ENCODE results near the gene IZUMO1.
"Not testable (repeated sequence)": the region's sequence is repeated elsewhere in the genome, so short reads cannot be mapped to it uniquely, and the experiment has no call there.

Gene IZUMO1

DNA sequence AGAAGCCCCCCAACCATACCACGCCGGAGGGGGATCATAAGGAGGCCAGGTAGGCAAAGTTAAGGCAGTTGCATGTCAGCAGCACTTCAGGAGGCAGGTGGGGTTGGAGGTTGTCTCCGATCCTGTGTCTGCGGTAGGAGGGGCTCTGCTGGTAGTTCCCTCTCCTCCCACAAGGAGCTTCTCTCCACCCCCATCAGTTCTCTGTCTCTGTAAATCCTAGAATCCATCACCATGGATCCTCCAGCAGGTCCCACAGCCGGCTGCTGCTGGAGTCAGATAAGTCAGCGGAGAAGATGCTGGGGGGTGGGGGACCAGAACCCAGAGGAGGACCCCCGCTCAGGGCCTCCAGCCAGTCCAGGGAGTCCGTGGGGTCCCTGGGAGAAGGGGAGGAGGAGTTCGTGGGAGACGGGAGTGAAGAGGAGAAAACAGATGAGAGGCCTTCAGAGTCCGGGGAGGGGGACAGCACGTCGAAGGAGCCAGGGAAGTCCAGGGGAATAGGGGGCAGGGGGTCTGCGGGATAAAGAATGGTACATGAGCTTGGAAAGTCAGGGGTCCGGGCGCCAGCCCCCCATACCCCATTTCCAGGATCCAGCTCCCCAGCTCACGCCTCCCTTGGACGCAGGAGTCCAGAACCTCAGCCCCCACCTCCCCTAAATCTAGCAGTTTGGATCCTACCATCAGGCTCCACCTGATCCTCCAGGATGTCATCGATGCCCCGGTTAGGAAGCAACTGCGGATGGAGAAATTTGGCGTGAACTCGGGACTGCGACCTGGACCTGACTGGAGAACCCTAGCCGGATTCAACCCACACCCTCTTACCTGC is 33.5 kb downstream of the IZUMO1 start:
- DNase-seq (ENCODE audit: low read depth), result no peak

DNA sequence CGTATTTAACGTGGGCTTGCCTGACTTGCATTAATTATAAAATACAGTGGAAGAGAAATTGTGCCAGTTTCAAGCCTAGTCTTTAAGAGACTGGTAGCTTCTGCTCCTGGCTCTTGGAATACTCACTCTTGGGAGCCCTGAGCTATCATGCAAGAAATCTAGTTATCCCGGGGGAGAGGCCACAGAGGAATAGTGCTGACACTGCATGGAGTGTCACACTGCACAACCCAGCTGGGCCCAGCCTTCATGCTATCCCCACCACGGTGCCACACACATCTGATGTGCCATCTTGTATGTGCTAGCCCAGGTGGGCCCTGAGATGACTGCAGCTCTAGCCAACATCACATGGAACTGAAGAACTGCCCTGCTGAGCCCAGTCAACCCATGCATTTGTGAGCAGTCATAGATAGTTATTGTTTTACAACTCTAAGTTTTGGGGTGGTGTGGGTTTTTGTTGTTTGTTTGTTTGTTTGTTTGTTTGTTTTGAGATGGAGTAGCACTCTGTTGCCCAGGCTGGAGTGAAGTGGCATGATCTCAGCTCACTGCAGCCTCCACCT is 35.5 kb downstream of the IZUMO1 start:
- no peak for DNase-seq (ENCODE audit: low read depth)

DNA sequence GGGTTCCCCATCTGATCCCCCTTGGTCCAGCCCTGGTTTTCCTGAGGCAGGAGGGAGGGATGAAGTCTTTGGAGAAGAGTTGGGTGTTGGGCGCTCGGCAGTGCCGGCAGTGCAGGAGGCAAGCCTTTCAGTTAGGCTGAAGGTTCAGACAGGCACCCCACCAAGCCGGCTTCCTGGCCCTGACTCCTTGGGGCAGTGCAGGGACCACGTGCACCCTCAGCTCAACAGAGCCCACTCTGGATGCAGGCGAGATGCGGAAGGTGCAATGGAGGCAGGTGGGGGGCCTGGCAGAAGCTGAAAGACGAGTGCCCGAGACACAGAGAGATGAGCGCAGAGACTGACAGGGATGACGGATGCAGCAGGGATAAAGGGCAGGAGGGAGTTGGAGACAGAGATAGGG is 38.2 kb downstream of the IZUMO1 start:
- DNase-seq (ENCODE audit: low read depth), result no peak

DNA sequence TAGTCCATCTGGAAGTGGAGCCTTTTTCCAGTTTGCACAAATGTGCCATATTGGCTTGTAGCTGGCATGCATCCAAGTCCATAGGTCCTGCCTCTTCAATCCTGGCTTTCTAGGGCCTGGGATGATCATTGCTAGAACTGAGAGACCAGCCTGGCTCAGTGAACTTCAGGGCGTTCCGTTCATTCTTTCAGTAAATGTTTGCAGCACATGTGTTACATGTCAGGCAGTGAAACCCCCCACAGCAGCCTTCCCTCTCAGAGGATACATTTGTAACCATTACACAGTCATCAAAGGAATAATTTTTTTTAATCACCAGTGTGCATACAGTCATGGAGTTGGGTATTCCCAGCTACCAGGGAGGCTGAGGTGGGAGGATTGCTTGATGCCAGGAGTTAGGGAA is 41.3 kb downstream of the IZUMO1 start:
- DNase-seq (ENCODE audit: low read depth), result no peak

DNA sequence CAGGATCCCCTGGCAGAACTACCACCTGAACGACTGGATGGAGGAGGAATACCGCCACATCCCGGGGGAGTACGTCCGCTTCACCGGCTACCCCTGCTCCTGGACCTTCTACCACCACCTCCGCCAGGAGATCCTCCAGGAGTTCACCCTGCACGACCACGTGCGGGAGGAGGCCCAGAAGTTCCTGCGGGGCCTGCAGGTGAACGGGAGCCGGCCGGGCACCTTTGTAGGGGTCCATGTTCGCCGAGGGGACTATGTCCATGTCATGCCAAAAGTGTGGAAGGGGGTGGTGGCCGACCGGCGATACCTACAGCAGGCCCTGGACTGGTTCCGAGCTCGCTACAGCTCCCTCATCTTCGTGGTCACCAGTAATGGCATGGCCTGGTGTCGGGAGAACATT is 43.4 kb downstream of the IZUMO1 start:
- DNase-seq (ENCODE audit: low read depth), result no peak

DNA sequence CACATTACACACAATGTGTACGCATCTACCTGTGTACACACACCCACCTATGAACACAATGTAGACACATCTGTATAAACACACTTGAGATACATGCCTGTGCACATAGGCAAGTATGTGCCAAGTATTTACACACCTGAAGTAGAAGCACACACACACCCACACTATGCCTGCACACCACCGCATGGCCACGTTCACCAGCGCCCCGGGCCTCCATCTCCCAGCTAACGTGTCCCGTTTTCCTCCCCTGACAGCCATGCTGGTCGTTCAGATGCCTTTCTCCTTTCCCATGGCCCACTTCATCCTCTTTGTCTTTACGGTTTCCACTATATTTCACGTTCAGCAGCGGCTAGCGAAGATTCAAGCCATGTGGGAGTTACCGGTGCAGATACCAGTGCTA is 44.0 kb downstream of the IZUMO1 start:
- DNase-seq (ENCODE audit: low read depth), result no peak

DNA sequence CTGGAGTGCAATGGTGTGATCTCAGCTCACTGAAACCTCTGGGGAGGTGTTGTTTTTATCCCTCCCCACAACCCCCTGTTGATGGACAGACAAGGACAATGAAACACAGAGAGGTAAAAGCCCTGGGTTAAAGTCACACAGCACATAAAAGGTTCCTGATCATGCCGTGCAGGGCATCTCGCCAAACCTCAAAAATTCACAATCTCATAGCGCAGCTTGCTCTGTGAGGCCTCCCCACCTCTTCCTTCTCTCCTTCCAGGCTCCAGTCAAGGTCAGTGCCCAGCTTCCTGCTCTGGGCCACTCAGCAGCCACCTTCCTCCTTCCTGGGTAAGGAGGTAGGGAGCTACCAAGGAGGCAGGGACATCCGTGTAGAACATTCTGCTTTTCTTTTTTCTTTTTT is 48.7 kb downstream of the IZUMO1 start:
- DNase-seq (ENCODE audit: low read depth), result no peak

DNA sequence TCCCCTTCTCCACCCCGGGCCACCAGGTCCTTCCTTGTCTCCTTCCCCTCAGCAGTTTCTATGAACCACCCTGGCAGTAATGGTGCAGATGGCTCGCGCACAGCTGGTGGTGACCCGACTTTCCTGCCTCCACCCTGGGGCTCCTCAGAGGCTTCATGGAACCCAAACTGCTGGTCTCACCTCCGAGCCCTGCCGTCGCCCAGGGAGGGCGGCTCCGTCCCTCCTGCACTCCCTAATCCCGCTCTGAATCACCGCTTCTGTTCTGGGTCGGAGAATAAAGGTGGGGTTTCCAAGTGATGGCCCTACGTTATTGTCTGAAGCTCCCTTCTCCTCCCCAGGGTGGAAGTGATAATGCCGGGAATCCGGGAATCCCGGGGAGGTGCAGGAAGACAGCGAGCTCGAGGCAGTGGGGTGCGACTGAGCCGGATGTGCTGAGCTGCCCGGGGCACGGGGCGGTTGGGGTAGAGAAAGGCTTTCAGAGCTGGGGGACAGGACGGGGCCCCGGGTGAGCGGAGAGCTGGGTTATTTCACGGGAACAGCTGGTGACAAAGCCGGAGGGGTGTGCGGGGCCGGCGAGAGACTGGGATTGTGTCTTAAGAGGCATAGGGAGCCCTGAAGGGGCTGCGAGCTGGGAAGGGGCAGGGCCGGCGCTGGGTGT is 50.2 kb downstream of the IZUMO1 start:
- DNase-seq (ENCODE audit: low read depth), result no peak

DNA sequence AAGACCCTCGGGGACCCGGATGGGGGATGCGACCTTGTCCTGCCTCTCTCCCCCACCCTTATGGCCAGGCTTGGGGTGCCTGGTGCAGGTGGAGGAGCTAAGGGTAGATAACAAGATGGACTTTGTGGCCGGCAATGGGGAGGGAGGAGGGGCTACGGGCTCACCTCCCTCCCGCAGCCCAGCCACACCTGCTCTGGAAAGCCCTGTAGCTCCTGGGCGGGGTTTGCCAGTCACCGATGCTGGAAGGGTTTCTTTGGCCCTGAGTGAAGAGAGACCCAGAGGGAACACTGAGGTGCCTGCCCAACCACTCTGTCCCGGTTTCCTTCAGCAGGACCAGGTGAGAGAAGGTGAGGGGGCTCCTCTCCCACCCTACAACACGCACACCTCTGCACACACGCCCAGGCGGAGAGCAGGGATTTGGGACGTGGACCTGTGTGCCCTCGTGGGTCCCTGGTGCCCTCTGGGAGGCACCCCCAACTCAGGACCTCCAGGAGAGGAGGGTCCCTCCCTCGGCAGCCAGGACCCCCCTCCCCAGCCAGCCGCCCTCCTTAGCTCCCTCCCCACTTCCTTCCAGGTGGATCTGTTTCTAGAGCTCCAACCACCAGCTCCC is 50.9 kb downstream of the IZUMO1 start, which contains the start of gene FUT2:
Gene FUT2 (plus strand): TSS at position 229 of the 610 bp plus-strand sequence. CDS start 6,986 bp downstream, outside the sequence.
- no peak for DNase-seq (ENCODE audit: low read depth)

DNA sequence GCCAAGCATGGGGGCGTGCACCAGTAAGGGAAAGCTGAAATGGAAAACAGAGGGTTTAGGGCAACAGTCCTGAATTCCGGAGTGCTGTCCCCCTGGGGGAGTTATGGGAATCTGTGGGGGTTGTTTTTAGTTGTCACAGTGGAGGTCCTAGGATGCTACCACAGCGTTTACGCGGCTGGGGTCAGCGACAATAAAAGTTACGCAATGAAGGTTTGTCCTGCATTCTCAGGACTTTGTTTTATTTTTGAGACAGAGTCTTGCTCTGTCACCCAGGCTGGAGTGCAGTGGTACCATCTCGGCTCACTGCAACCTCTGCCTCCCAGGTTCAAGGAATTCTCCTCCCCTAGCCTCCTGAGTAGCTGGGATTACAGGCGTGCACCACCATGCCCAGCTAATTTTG is 53.1 kb downstream of the IZUMO1 start:
- DNase-seq (ENCODE audit: low read depth), result not testable (repeated sequence)
